SK-N-SH treated with all-trans-retinoic acid at 6 μM for 48 hours (cell line): ENCODE measurements around the gene SH3BGRL2.

Experiments
- ATAC-seq: fragments of 200-7000 bp; cut with Tn5 transposase; 3 replicates; pipeline ENCODE4 v1.9.1; 2020; ENCODE audit warnings: mild to moderate bottlenecking, moderate library complexity
- ARNTL ChIP-seq: fragments of 450-650 bp; formaldehyde crosslinking; IDR thresholded peaks from 2 replicates; pipeline ENCODE4 v1.5.0; 2020; ENCODE audit warnings: low read depth, mild to moderate bottlenecking, moderate library complexity, borderline replicate concordance
- CSDC2 ChIP-seq: fragments of 250-450 bp; sonication (Bioruptor Pico); IDR thresholded peaks from 2 replicates; pipeline ENCODE4 v1.5.0; 2020; ENCODE audit warnings: mild to moderate bottlenecking, moderate library complexity
- CSRNP3 ChIP-seq: fragments of 250-450 bp; sonication (Bioruptor Pico); IDR thresholded peaks from 2 replicates; pipeline ENCODE4 v1.5.1; 2021; ENCODE audit warnings: mild to moderate bottlenecking, moderate library complexity
- GLIS3 ChIP-seq: fragments of 250-450 bp; sonication (Bioruptor Pico); IDR thresholded peaks from 2 replicates; pipeline ENCODE4 v1.5.0; 2020; ENCODE audit warnings: mild to moderate bottlenecking, moderate library complexity
- ISL1 ChIP-seq: fragments of 250-450 bp; sonication (Bioruptor Pico); IDR thresholded peaks from 2 replicates; pipeline ENCODE4 v2.1.2; 2022; ENCODE audit warnings: mild to moderate bottlenecking, moderate library complexity
- OSR1 ChIP-seq: fragments of 250-450 bp; sonication (Bioruptor Pico); IDR thresholded peaks from 2 replicates; pipeline ENCODE4 v1.8.0; 2022; ENCODE audit warnings: moderate library complexity, mild to moderate bottlenecking, inconsistent platforms
- POU6F1 ChIP-seq: fragments of 250-450 bp; sonication (Bioruptor Pico); IDR thresholded peaks from 2 replicates; pipeline ENCODE4 v1.8.0; 2021; ENCODE audit warnings: low read depth, mild to moderate bottlenecking, moderate library complexity, borderline replicate concordance
- PPARA ChIP-seq: fragments of 250-450 bp; sonication (Bioruptor Pico); IDR thresholded peaks from 2 replicates; pipeline ENCODE4 v1.5.0; 2020; ENCODE audit warnings: mild to moderate bottlenecking, borderline replicate concordance
- RARB ChIP-seq: fragments of 250-450 bp; sonication (Bioruptor Pico); IDR thresholded peaks from 2 replicates; pipeline ENCODE4 v1.8.0; 2021; ENCODE audit warnings: mild to moderate bottlenecking, moderate library complexity
- SNAI2 ChIP-seq: fragments of 250-450 bp; sonication (Bioruptor Pico); IDR thresholded peaks from 2 replicates; pipeline ENCODE4 v1.5.0; 2020; ENCODE audit warnings: mild to moderate bottlenecking, moderate library complexity
- TCF4 ChIP-seq: fragments of 250-450 bp; sonication (Bioruptor Pico); IDR thresholded peaks from 2 replicates; pipeline ENCODE4 v1.8.0; 2021; ENCODE audit warnings: mild to moderate bottlenecking, moderate library complexity, borderline replicate concordance
- ZC3H10 ChIP-seq: fragments of 250-450 bp; sonication (Bioruptor Pico); IDR thresholded peaks from 2 replicates; pipeline ENCODE4 v1.5.1; 2021; ENCODE audit warnings: mild to moderate bottlenecking, moderate library complexity
- ZFP3 ChIP-seq: fragments of 250-450 bp; sonication (Bioruptor Pico); IDR thresholded peaks from 2 replicates; pipeline ENCODE4 v1.5.0; 2020; ENCODE audit warnings: mild to moderate bottlenecking, moderate library complexity
- ZFP30 ChIP-seq: fragments of 450-650 bp; formaldehyde crosslinking; IDR thresholded peaks from 2 replicates; pipeline ENCODE4 v1.5.0; 2022; ENCODE audit warnings: mild to moderate bottlenecking, moderate library complexity
- ZNF70 ChIP-seq: fragments of 450-650 bp; formaldehyde crosslinking; IDR thresholded peaks from 2 replicates; pipeline ENCODE4 v1.5.0; 2020; ENCODE audit warnings: mild to moderate bottlenecking, moderate library complexity
- ZNF8 ChIP-seq: fragments of 450-650 bp; formaldehyde crosslinking; IDR thresholded peaks from 2 replicates; pipeline ENCODE4 v1.5.0; 2020; ENCODE audit warnings: mild to moderate bottlenecking, moderate library complexity
- TF ChIP-seq, protein P1 (sequence below): fragments of 250-450 bp; sonication (Bioruptor Pico); IDR thresholded peaks from 2 replicates; pipeline ENCODE4 v1.5.0; 2020; ENCODE audit warnings: mild to moderate bottlenecking, moderate library complexity
- TF ChIP-seq, protein P2 (sequence below): fragments of 250-450 bp; sonication (Bioruptor Pico); IDR thresholded peaks from 2 replicates; pipeline ENCODE4 v1.8.0; 2020; ENCODE audit warnings: mild to moderate bottlenecking, moderate library complexity, borderline replicate concordance

SH3BGRL2 gene

GRCh38 chr6:79612457-79612856, 18.7 kb upstream of the SH3BGRL2 start:
- TF ChIP-seq, protein P1, sequence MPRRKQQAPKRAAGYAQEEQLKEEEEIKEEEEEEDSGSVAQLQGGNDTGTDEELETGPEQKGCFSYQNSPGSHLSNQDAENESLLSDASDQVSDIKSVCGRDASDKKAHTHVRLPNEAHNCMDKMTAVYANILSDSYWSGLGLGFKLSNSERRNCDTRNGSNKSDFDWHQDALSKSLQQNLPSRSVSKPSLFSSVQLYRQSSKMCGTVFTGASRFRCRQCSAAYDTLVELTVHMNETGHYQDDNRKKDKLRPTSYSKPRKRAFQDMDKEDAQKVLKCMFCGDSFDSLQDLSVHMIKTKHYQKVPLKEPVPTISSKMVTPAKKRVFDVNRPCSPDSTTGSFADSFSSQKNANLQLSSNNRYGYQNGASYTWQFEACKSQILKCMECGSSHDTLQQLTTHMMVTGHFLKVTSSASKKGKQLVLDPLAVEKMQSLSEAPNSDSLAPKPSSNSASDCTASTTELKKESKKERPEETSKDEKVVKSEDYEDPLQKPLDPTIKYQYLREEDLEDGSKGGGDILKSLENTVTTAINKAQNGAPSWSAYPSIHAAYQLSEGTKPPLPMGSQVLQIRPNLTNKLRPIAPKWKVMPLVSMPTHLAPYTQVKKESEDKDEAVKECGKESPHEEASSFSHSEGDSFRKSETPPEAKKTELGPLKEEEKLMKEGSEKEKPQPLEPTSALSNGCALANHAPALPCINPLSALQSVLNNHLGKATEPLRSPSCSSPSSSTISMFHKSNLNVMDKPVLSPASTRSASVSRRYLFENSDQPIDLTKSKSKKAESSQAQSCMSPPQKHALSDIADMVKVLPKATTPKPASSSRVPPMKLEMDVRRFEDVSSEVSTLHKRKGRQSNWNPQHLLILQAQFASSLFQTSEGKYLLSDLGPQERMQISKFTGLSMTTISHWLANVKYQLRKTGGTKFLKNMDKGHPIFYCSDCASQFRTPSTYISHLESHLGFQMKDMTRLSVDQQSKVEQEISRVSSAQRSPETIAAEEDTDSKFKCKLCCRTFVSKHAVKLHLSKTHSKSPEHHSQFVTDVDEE (CRISPR knock-in tag) = no peak
- no peak for TF ChIP-seq RARB (CRISPR knock-in tag)
- TF ChIP-seq ARNTL = no peak
- TF ChIP-seq CSRNP3 (CRISPR knock-in tag) = 0 out of 2 replicates have a peak, but pooled peaks have one; percentile 28
- TF ChIP-seq, protein P2, sequence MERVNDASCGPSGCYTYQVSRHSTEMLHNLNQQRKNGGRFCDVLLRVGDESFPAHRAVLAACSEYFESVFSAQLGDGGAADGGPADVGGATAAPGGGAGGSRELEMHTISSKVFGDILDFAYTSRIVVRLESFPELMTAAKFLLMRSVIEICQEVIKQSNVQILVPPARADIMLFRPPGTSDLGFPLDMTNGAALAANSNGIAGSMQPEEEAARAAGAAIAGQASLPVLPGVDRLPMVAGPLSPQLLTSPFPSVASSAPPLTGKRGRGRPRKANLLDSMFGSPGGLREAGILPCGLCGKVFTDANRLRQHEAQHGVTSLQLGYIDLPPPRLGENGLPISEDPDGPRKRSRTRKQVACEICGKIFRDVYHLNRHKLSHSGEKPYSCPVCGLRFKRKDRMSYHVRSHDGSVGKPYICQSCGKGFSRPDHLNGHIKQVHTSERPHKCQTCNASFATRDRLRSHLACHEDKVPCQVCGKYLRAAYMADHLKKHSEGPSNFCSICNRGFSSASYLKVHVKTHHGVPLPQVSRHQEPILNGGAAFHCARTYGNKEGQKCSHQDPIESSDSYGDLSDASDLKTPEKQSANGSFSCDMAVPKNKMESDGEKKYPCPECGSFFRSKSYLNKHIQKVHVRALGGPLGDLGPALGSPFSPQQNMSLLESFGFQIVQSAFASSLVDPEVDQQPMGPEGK (CRISPR knock-in tag) = no peak
- TF ChIP-seq TCF4 (CRISPR knock-in tag) = peak; percentile 61; the same call in 1 of the 2 replicates
- TF ChIP-seq ZC3H10 (CRISPR knock-in tag) = no peak
- TF ChIP-seq ZFP30 = no peak
- no peak for TF ChIP-seq ZNF8 (CRISPR knock-in tag)
- ATAC-seq = peak; percentile 53

DNA sequence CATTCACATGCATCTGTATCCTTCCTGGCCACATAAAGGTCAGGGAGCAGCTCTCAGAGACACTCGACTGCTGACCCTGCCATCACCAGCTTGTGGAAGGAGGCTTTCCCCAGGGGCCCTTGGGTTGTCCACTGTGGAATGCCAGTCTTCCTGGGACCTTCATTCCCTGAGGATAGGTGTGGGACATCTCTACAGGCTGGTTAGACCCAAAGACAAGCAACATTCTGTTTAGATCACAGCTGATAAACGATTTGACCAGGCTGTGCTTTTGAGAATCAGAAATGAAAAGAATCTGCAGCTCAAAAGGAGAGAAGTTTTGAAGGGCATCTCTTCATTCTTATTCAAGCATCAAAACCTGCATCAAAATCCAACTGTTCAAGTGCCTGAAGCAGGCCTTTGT, 18.2 kb upstream of the SH3BGRL2 start:
- TF ChIP-seq, protein P2 (CRISPR knock-in tag) = no peak
- TF ChIP-seq ZFP30 (no peak), ISL1 (CRISPR knock-in tag) (no peak), PPARA (CRISPR knock-in tag) (no peak), CSRNP3 (CRISPR knock-in tag) (no peak), ZNF70 (no peak), GLIS3 (no peak), SNAI2 (CRISPR knock-in tag) (no peak), ZFP3 (no peak), RARB (CRISPR knock-in tag) (no peak), CSDC2 (CRISPR knock-in tag) (no peak)
- ATAC-seq = peak; percentile 18

- TF ChIP-seq ZFP3 (no peak), ZFP30 (no peak), OSR1 (no peak), ARNTL (no peak), SNAI2 (CRISPR knock-in tag) (no peak)
- ATAC-seq = no peak
Observed at GRCh38 chr6:79613912-79614311, 17.2 kb upstream of the SH3BGRL2 start.

GRCh38 chr6:79614326-79615305, 16.5 kb upstream of the SH3BGRL2 start:
- no peak for TF ChIP-seq ARNTL
- no peak for TF ChIP-seq TCF4 (CRISPR knock-in tag)
- TF ChIP-seq RARB (CRISPR knock-in tag) = no peak
- no peak for TF ChIP-seq POU6F1 (CRISPR knock-in tag)
- no peak for ATAC-seq
